Omental fat pad (tissue), 4 donors: ENCODE data around the gene CNTNAP2. TPM values are rescaled to one million over a fixed set of nuclear protein-coding genes. Genes with fewer than 3 reads are reported as not detected.

ENCODE experiments used
- ATAC-seq: fragments of 150-250 bp; one replicate; pipeline ENCODE4 v1.9.1; 2016; ENCODE audit warnings: mild to moderate bottlenecking, moderate library complexity; ENCODE audit not compliant: low FRiP score
- DNase-seq: peaks from one replicate; pipeline ENCODE4 v3.0.0-alpha.2; 2019; ENCODE audit warnings: low spot score
- total RNA-seq, 4 donors: library from RNA; depleted of rRNA; stranded (reverse); fragments of >200 nt; gene quantifications; one replicate each; pipeline ENCODE4 v1.1.0, GENCODE V29; 2016
- TF ChIP-seq, protein P1 (sequence below), 3 donors: fragments of 450-650 bp; IDR thresholded peaks; one replicate each; pipeline ENCODE4 v1.5.1; 2016 to 2017; ENCODE audit warnings: antibody characterized with exemption in 3 of 3, mild to moderate bottlenecking in 3 of 3, moderate library complexity in 2 of 3

CNTNAP2 gene
- total RNA-seq, 4 donors from 2014 or later = 0.38 to 1.5 (median 1.1) TPM; not detected in 1

DNA sequence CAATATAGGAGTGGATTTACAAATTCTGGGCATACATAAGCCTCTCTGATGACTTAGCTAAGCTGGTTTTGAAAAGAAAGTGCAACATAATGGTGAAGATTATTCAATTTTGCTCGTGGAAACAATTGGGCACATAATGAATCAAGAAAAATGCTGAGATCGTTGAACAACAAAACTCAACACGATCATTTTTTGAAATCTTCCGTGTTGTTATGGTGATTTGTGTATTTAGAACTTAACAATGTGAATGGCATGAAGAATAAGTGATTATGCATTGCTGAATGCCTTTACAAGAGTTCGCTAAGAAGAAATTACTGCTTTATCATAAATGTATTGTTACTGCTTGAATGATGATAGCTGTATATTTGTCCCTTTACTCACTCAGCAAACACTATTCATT lies 875.0 kb downstream of the CNTNAP2 start:
- DNase-seq = no peak
- ATAC-seq = no peak
- TF ChIP-seq, protein P1, sequence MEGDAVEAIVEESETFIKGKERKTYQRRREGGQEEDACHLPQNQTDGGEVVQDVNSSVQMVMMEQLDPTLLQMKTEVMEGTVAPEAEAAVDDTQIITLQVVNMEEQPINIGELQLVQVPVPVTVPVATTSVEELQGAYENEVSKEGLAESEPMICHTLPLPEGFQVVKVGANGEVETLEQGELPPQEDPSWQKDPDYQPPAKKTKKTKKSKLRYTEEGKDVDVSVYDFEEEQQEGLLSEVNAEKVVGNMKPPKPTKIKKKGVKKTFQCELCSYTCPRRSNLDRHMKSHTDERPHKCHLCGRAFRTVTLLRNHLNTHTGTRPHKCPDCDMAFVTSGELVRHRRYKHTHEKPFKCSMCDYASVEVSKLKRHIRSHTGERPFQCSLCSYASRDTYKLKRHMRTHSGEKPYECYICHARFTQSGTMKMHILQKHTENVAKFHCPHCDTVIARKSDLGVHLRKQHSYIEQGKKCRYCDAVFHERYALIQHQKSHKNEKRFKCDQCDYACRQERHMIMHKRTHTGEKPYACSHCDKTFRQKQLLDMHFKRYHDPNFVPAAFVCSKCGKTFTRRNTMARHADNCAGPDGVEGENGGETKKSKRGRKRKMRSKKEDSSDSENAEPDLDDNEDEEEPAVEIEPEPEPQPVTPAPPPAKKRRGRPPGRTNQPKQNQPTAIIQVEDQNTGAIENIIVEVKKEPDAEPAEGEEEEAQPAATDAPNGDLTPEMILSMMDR (IDR thresholded peaks at IDR 0.05) = no peak

DNA sequence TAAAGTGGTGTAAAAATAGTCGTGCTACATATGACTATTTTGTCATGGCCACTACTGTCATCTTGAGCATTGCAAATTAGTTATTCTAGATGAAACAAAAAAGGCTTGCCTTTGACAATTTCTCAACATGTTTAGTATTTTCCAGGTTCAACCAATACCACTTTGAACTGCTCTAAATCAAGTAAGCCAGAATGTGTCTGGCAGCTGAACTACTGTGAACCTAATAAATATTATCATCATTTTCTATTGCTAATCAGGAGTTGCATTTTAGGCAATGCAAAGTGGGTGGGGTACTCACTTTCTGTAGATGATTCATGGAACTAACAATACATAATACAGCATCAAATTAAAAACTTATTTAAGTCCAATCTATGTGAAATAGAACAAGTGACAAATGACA lies 877.2 kb downstream of the CNTNAP2 start:
- TF ChIP-seq, protein P1 (IDR thresholded peaks at IDR 0.05) = no peak
- DNase-seq = no peak
- no peak for ATAC-seq

DNA sequence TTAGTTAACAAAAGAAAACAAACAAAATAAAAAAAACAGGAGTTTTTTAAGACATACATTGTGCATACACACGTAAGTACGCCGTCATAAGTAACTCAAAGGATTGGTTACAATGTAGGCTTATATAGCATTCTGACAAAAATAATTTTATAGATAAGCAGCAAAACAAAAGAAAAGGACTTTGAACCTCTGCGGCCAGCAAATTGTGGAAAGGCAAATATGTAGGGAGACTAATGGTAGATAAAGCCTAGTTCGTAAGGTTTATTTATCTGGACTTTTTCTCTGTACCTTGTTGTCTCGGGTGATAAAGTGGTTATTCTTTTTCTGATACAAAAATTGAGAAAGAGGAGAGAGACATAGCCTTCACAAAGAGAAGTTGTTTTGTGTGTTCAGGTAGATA lies 891.9 kb downstream of the CNTNAP2 start:
- TF ChIP-seq, protein P1 (IDR thresholded peaks at IDR 0.05) = no peak
- ATAC-seq (no peak), DNase-seq (no peak)

DNA sequence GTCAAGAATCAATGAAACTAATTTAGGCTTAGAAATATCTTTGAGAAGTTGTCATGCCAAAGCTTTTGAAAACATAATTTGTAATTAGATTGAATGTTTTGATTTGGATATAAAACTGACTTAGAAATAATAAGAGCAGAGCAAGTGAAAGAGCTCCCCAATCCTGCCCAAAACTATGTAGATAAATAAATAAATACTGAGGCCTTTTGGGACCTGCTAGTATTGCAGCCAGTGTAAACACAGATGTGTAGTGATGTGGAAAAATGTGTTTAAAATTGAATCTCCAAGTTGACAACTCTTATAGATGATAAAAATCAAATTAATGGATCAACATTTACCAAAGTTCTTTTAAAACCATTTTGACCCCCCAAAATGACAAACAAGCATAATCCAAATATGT lies 896.1 kb downstream of the CNTNAP2 start:
- ATAC-seq (no peak), DNase-seq (no peak)
- TF ChIP-seq, protein P1 (IDR thresholded peaks at IDR 0.05) = no peak

DNA sequence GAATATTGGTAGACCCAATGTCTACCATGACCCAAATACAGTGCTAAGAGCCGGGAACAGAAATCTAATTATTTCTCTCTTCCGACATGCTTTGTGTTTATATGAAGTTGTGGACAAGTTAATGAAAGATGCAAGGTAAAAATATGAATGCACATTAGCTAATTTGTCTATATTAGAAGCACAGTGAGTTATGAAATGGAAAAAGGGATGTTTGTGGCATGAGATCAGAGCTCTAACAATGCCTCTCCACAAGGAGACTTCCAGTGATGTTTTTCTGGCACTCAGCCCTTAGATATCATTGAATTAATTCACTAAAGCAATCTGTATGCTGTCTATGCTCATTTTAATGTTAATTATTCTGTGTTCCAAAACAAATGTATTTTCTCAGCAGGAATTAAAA lies 897.2 kb downstream of the CNTNAP2 start:
- ATAC-seq (no peak), DNase-seq (no peak)
- TF ChIP-seq, protein P1 (IDR thresholded peaks at IDR 0.05) = no peak

DNA sequence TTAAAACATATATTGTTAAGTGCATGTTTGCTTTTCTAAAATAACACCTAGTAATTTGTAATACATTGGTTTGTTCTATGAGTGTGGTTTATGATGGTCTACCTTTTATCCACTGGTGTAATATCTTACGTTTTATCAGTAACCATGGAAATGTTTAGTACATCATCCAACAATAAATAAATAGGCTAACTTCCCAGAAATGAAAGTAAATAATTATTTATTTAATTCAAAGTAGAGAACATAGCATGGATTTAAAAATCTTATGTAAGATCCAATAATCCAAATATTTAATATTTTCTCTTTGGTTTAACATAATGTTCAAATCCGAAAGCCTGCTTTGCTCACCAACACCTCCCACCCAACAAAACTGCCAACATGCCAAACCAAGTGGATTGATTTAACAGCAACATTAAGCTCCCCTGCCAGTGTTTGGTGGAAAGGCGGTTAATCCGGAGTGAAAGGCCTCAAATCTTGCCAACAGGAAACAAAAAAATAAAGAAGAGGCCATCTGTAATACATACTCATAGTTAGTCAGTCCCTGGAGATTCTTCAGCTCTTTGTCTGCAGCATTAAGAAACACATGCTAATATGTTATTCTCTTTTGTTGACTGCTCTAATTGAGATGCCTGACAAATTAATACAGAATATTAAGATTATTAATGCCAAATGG lies 897.8 kb downstream of the CNTNAP2 start:
- ATAC-seq = no peak
- no peak for DNase-seq

DNA sequence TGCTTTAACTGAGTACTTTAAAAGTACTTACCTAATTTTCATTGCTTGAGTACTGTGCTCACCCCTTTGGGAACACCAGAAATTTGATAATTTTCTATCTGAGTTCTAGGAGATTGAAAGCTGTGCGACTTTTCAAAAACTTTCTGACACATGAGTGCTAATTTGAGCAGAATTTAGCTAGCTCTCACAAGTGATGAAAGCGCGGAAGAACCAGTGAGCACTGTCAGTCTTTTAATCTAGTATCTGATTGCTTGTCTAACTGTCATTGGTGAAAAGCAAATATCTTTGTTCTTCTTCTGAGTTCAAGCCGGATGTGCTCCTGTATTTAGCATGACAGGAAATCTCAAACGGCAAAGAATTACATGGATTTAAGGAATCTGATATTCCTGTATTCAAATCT lies 899.4 kb downstream of the CNTNAP2 start:
- no peak for DNase-seq
- TF ChIP-seq, protein P1 (IDR thresholded peaks at IDR 0.05) = no peak
- ATAC-seq = no peak

More for the DNA sequence above, 897.8 kb downstream of the CNTNAP2 start:
- TF ChIP-seq, protein P1 (IDR thresholded peaks at IDR 0.05) = no peak
